Epithelial cell of alveolus of lung (primary cell): ENCODE data around the gene DRD3. TPM values are rescaled to one million over a fixed set of nuclear protein-coding genes. Genes with fewer than 3 reads are reported as not detected.

Experiments used
- total RNA-seq: library from RNA; depleted of rRNA; stranded (reverse); fragments of >200 nt; gene quantifications from 2 replicates; pipeline ENCODE4 v1.2.1, GENCODE V29; 2015

The DRD3 gene
- not detected in 2 replicates for total RNA-seq

GRCh38 chr3:114178770-114179368 lies at the start of gene DRD3:
DRD3 (minus strand) TSS chr3:114179052; CDS start chr3:114171992, 7,060 bp downstream.

Other genes starting within 250 kb of the DRD3 start
- gene ZDHHC23, start 231.0 kb downstream of the DRD3 start, total RNA-seq: 0.39 TPM in 1 of 2 replicates, not detected in the other
- 0.56 and 0.65 TPM in 2 replicates for gene CCDC191, start 122.5 kb downstream of the DRD3 start, total RNA-seq
- gene QTRT2, start 122.3 kb downstream of the DRD3 start, total RNA-seq: 5.7 and 11.8 TPM in 2 replicates
- not detected in 2 replicates for gene ZNF80, start 58.5 kb upstream of the DRD3 start, total RNA-seq
- gene TIGIT, start 115.0 kb upstream of the DRD3 start, total RNA-seq: not detected in 2 replicates